Central memory CD8-positive, alpha-beta T cell (primary cell): ENCODE data around the gene TM9SF1.

Source experiments
- ATAC-seq: fragments of 150-1000 bp; cut with Tn5 transposase; replicated peaks from 2 replicates; pipeline ENCODE4 v1.10.0; 2022; ENCODE audit warnings: mild to moderate bottlenecking, moderate FRiP score, moderate number of reproducible peaks; ENCODE audit not compliant: poor library complexity, severe bottlenecking; ENCODE audit errors: extremely low read depth
- DNase-seq, 2 donors: peaks; one replicate each; pipeline ENCODE4 v3.0.0; 2021; ENCODE audit warnings: low spot score in 2 of 2
- H3K27ac Mint-ChIP-seq: one replicate; pipeline ENCODE4 v1.8.0; 2022; ENCODE audit warnings: low read depth, mild to moderate bottlenecking, moderate library complexity, mixed read lengths
- H3K27me3 Mint-ChIP-seq: one replicate; pipeline ENCODE4 v1.8.0; 2022; ENCODE audit warnings: mixed read lengths
- H3K36me3 Mint-ChIP-seq: one replicate; pipeline ENCODE4 v1.8.0; 2022; ENCODE audit warnings: mild to moderate bottlenecking, moderate library complexity, mixed read lengths; ENCODE audit not compliant: insufficient read depth
- H3K4me1 Mint-ChIP-seq: one replicate; pipeline ENCODE4 v1.8.0; 2022; ENCODE audit warnings: mixed read lengths
- H3K4me3 Mint-ChIP-seq: one replicate; pipeline ENCODE4 v1.8.0; 2022; ENCODE audit warnings: mild to moderate bottlenecking, moderate library complexity, mixed read lengths
- H3K9me3 Mint-ChIP-seq: one replicate; pipeline ENCODE4 v1.8.0; 2022; ENCODE audit warnings: mixed read lengths

Gene TM9SF1

GRCh38 chr14:24147761-24148428, 47.3 kb downstream of the TM9SF1 start:
- peak overlapping the region; percentile 98 for H3K4me3 Mint-ChIP-seq
- ATAC-seq (no peak), DNase-seq (no peak)
- H3K36me3 Mint-ChIP-seq: peaks cover 39% of the 10 kb centered on the region
- no peaks in the 10 kb centered on the region for H3K9me3 Mint-ChIP-seq
- no peaks in the 10 kb centered on the region for H3K27me3 Mint-ChIP-seq
- H3K4me1 Mint-ChIP-seq: peaks cover 62% of the 10 kb centered on the region
- peak overlapping the region; percentile 92 for H3K27ac Mint-ChIP-seq

GRCh38 chr14:24146978-24147760, 48.1 kb downstream of the TM9SF1 start, which contains the start of gene RNF31:
RNF31 (plus strand) TSS chr14:24147498; CDS start chr14:24147699, 201 bp downstream.
- Mint-ChIP-seq H3K27me3 (no peaks in the 10 kb centered on the region), H3K36me3 (peaks cover 37% of the 10 kb centered on the region), H3K4me3 (peak within 1 kb of the TSS; percentile 98), H3K27ac (peak within 1 kb of the TSS; percentile 92), H3K9me3 (no peaks in the 10 kb centered on the region), H3K4me1 (peaks cover 65% of the 10 kb centered on the region)
- DNase-seq (peak; percentile 92 to 94), ATAC-seq (peak; percentile 92)

- H3K4me1 Mint-ChIP-seq: peaks cover 65% of the 10 kb centered on the region
- H3K27me3 Mint-ChIP-seq: no peaks in the 10 kb centered on the region
- peak within 1 kb of the TSS; percentile 92 for H3K27ac Mint-ChIP-seq
- peaks cover 35% of the 10 kb centered on the region for H3K36me3 Mint-ChIP-seq
- DNase-seq (peak; percentile 71 to 75), ATAC-seq (peak; percentile 54)
- no peaks in the 10 kb centered on the region for H3K9me3 Mint-ChIP-seq
- peak within 1 kb of the TSS; percentile 98 for H3K4me3 Mint-ChIP-seq
Measured at GRCh38 chr14:24146453-24146977, 48.7 kb downstream of the TM9SF1 start, which contains the start of gene PSME2. PSME2 (minus strand) TSS chr14:24146610; CDS start chr14:24146581, 29 bp downstream.

GRCh38 chr14:24145690-24146452, 49.4 kb downstream of the TM9SF1 start:
- peak overlapping the region; percentile 98 for H3K4me3 Mint-ChIP-seq
- ATAC-seq (no peak), DNase-seq (no peak)
- H3K36me3 Mint-ChIP-seq: peaks cover 33% of the 10 kb centered on the region
- no peaks in the 10 kb centered on the region for H3K9me3 Mint-ChIP-seq
- H3K27me3 Mint-ChIP-seq: no peaks in the 10 kb centered on the region
- H3K4me1 Mint-ChIP-seq: peaks cover 64% of the 10 kb centered on the region
- peak overlapping the region; percentile 92 for H3K27ac Mint-ChIP-seq

- ATAC-seq: no peak
- Mint-ChIP-seq H3K4me1 (peaks cover 58% of the 10 kb centered on the region), H3K27me3 (no peaks in the 10 kb centered on the region), H3K9me3 (no peaks in the 10 kb centered on the region), H3K36me3 (peaks cover 31% of the 10 kb centered on the region), H3K4me3 (peak overlapping the region; percentile 98), H3K27ac (no peak overlapping the region)
- DNase-seq: no peak
Measured at GRCh38 chr14:24145219-24145618, 50.0 kb downstream of the TM9SF1 start.

GRCh38 chr14:24144451-24144850, 50.8 kb downstream of the TM9SF1 start:
- peaks cover 58% of the 10 kb centered on the region for H3K4me1 Mint-ChIP-seq
- H3K9me3 Mint-ChIP-seq: no peaks in the 10 kb centered on the region
- peak overlapping the region; percentile 4 for H3K4me3 Mint-ChIP-seq
- ATAC-seq: no peak
- peaks cover 26% of the 10 kb centered on the region for H3K36me3 Mint-ChIP-seq
- DNase-seq: no peak
- no peak overlapping the region for H3K27ac Mint-ChIP-seq
- H3K27me3 Mint-ChIP-seq: no peaks in the 10 kb centered on the region

- peaks cover 22% of the 10 kb centered on the region for H3K36me3 Mint-ChIP-seq
- no peak for DNase-seq
Measured at GRCh38 chr14:24143511-24143910, 51.7 kb downstream of the TM9SF1 start.

GRCh38 chr14:24141097-24141880, 54.0 kb downstream of the TM9SF1 start, which contains the start of gene EMC9:
EMC9 (minus strand) TSS chr14:24141591; CDS start chr14:24141304, 287 bp downstream.
- Mint-ChIP-seq H3K36me3 (peaks cover 23% of the 10 kb centered on the region), H3K4me3 (peak within 1 kb of the TSS; percentile 73), H3K27me3 (no peaks in the 10 kb centered on the region), H3K4me1 (peaks cover 59% of the 10 kb centered on the region), H3K27ac (peak within 1 kb of the TSS; percentile 88), H3K9me3 (no peaks in the 10 kb centered on the region)
- DNase-seq (peak; percentile 97 to 99), ATAC-seq (peak; percentile 92)

More at GRCh38 chr14:24143511-24143910, 51.7 kb downstream of the TM9SF1 start:
- no peaks in the 10 kb centered on the region for H3K9me3 Mint-ChIP-seq
- H3K4me3 Mint-ChIP-seq: peak overlapping the region; percentile 4
- no peak for ATAC-seq
- peaks cover 57% of the 10 kb centered on the region for H3K4me1 Mint-ChIP-seq
- no peak overlapping the region for H3K27ac Mint-ChIP-seq
- no peaks in the 10 kb centered on the region for H3K27me3 Mint-ChIP-seq

GRCh38 chr14:24139272-24139934, 55.8 kb downstream of the TM9SF1 start:
- DNase-seq (no peak), ATAC-seq (no peak)
- peak overlapping the region; percentile 73 for H3K4me3 Mint-ChIP-seq
- peak overlapping the region; percentile 24 for H3K27ac Mint-ChIP-seq
- peaks cover 50% of the 10 kb centered on the region for H3K4me1 Mint-ChIP-seq
- H3K36me3 Mint-ChIP-seq: peaks cover 17% of the 10 kb centered on the region
- H3K9me3 Mint-ChIP-seq: no peaks in the 10 kb centered on the region
- H3K27me3 Mint-ChIP-seq: no peaks in the 10 kb centered on the region
